HEK293T (cell line): ENCODE results near the gene HSFX2.
"Not testable (repeated sequence)": the region's sequence is repeated elsewhere in the genome, so short reads cannot be mapped to it uniquely, and the experiment has no call there.

Source experiments
- CTCF ChIA-PET: fragments of 350-600 bp; formaldehyde crosslinking; extraction: SDS; loops from one replicate; lab custom pipeline; 2021; ENCODE audit warnings: antibody characterized with exemption, inconsistent platforms; lab: Yijun Ruan, JAX
- POLR2A ChIA-PET: fragments of 350-600 bp; formaldehyde crosslinking; extraction: SDS; loops from one replicate; lab custom pipeline; 2020; ENCODE audit warnings: antibody characterized with exemption, inconsistent platforms; lab: Yijun Ruan, JAX
- DNase-seq: peaks from one replicate; pipeline ENCODE4 v3.0.0; 2012; ENCODE audit warnings: mixed read lengths; ENCODE audit errors: extremely low spot score
- ARNT ChIP-seq: fragments of 450-650 bp; IDR thresholded peaks from 2 replicates; pipeline ENCODE4 v1.6.1; 2017; ENCODE audit warnings: mild to moderate bottlenecking
- BHLHE40 ChIP-seq: fragments of 450-650 bp; IDR thresholded peaks from 2 replicates; pipeline ENCODE4 v1.6.1; 2016; ENCODE audit warnings: mild to moderate bottlenecking, moderate library complexity, borderline replicate concordance
- CTBP1 ChIP-seq: fragments of 450-650 bp; IDR thresholded peaks from 2 replicates; pipeline ENCODE4 v1.6.1; 2016; ENCODE audit warnings: borderline replicate concordance
- ELF4 ChIP-seq: fragments of 450-650 bp; IDR thresholded peaks from 2 replicates; pipeline ENCODE4 v1.6.1; 2017; ENCODE audit warnings: antibody characterized with exemption
- FOXA1 ChIP-seq: fragments of 450-650 bp; IDR thresholded peaks from 2 replicates; pipeline ENCODE4 v1.6.1; 2016; ENCODE audit warnings: mild to moderate bottlenecking
- FOXK2 ChIP-seq: fragments of 450-650 bp; IDR thresholded peaks from 2 replicates; pipeline ENCODE4 v1.6.1; 2016; ENCODE audit warnings: mild to moderate bottlenecking
- FOXM1 ChIP-seq: fragments of 450-650 bp; IDR thresholded peaks from 2 replicates; pipeline ENCODE4 v1.6.1; 2017; ENCODE audit warnings: mild to moderate bottlenecking, borderline replicate concordance
- HDGF ChIP-seq: fragments of 450-650 bp; IDR thresholded peaks from 2 replicates; pipeline ENCODE4 v1.6.1; 2017; ENCODE audit warnings: antibody characterized with exemption, borderline replicate concordance
- L3MBTL2 ChIP-seq: fragments of 450-650 bp; conservative IDR thresholded peaks from 2 replicates; pipeline ENCODE4 v1.6.1; 2016; ENCODE audit warnings: mild to moderate bottlenecking
- LEF1 ChIP-seq: fragments of 450-650 bp; IDR thresholded peaks from 2 replicates; pipeline ENCODE4 v1.6.1; 2017; ENCODE audit warnings: mild to moderate bottlenecking, borderline replicate concordance
- NFRKB ChIP-seq: fragments of 450-650 bp; IDR thresholded peaks from 2 replicates; pipeline ENCODE4 v1.6.1; 2016; ENCODE audit warnings: mild to moderate bottlenecking, moderate library complexity
- PKNOX1 ChIP-seq: fragments of 450-650 bp; IDR thresholded peaks from 2 replicates; pipeline ENCODE4 v1.6.1; 2016
- SP1 ChIP-seq: fragments of 450-650 bp; IDR thresholded peaks from 2 replicates; pipeline ENCODE4 v1.6.1; 2017
- SUZ12 ChIP-seq: fragments of 450-650 bp; IDR thresholded peaks from 2 replicates; pipeline ENCODE4 v1.6.1; 2016; ENCODE audit warnings: mild to moderate bottlenecking
- TARDBP ChIP-seq: fragments of 450-650 bp; IDR thresholded peaks from 2 replicates; pipeline ENCODE4 v1.6.1; 2016
- ZNF384 ChIP-seq: fragments of 450-650 bp; IDR thresholded peaks from 2 replicates; pipeline ENCODE4 v1.6.1; 2016

HSFX2 gene

GRCh38 chrX:149595214-149595613 lies at the start of gene HSFX2:
Gene HSFX2 (minus strand): TSS chrX:149595314. CDS start chrX:149594700, 614 bp downstream.
- CTCF ChIA-PET, POLR2A ChIA-PET, DNase-seq: not testable (repeated sequence)

GRCh38 chrX:149643496-149643895 lies 48.4 kb upstream of the HSFX2 start:
- TF ChIP-seq SUZ12 (no peak), SP1 (no peak), PKNOX1 (no peak), FOXM1 (no peak), NFRKB (no peak)
- DNase-seq, result no peak
- ChIA-PET CTCF (no interaction called here), POLR2A (no interaction called here)

- ChIA-PET POLR2A (no interaction called here), CTCF (no interaction called here)
- TF ChIP-seq SUZ12 (no peak), PKNOX1 (no peak), FOXK2 (no peak), LEF1 (no peak), SP1 (no peak), FOXM1 (no peak), ARNT (no peak), L3MBTL2 (no peak), TARDBP (no peak), ZNF384 (no peak), NFRKB (no peak), ELF4 (no peak), HDGF (no peak), BHLHE40 (no peak), CTBP1 (no peak), FOXA1 (no peak)
- no peak for DNase-seq
Observed at GRCh38 chrX:149641835-149642234, 46.7 kb upstream of the HSFX2 start.

- ChIA-PET CTCF (no interaction called here), POLR2A (no interaction called here)
- DNase-seq, result no peak
- TF ChIP-seq CTBP1, result no peak
- no peak for TF ChIP-seq ELF4
- no peak for TF ChIP-seq TARDBP
- TF ChIP-seq ZNF384, result no peak
- no peak for TF ChIP-seq NFRKB
Observed at GRCh38 chrX:149641432-149641831, 46.3 kb upstream of the HSFX2 start.

- no peak for DNase-seq
- CTCF ChIA-PET, result no interaction called here
- POLR2A ChIA-PET, result no interaction called here
- no peak for TF ChIP-seq ZNF384
- no peak for TF ChIP-seq ELF4
- no peak for TF ChIP-seq BHLHE40
- TF ChIP-seq SUZ12, result no peak
- TF ChIP-seq NFRKB, result no peak
- TF ChIP-seq HDGF, result no peak
- TF ChIP-seq CTBP1, result no peak
- TF ChIP-seq TARDBP, result no peak
- no peak for TF ChIP-seq LEF1
- TF ChIP-seq PKNOX1, result no peak
- no peak for TF ChIP-seq SP1
Observed at GRCh38 chrX:149639568-149639967, 44.5 kb upstream of the HSFX2 start.

GRCh38 chrX:149638860-149639259 lies 43.7 kb upstream of the HSFX2 start:
- no peak for DNase-seq
- TF ChIP-seq BHLHE40 (no peak), ARNT (no peak), FOXK2 (no peak)
- POLR2A ChIA-PET, result no interaction called here
- CTCF ChIA-PET, result no interaction called here

- TF ChIP-seq SP1 (no peak), HDGF (no peak), ELF4 (no peak), FOXK2 (no peak), ARNT (no peak), CTBP1 (no peak), L3MBTL2 (no peak), NFRKB (no peak), TARDBP (no peak)
- ChIA-PET POLR2A (no interaction called here), CTCF (no interaction called here)
- DNase-seq, result no peak
Observed at GRCh38 chrX:149633511-149633910, 38.4 kb upstream of the HSFX2 start.
